ENCODE measurements around the gene HBG1. TPM values are rescaled to one million over a fixed set of nuclear protein-coding genes. Genes with fewer than 3 reads are reported as not detected.

The HBG1 gene
- total RNA-seq, 1 experiment from 2014 or later: 2.3 TPM

- Histone ChIP-seq H3K4me1 (ENCODE audit: control insufficient read depth, insufficient read depth, low read length) (no peaks in the 10 kb centered on the region), H3K36me3 (ENCODE audit: control insufficient read depth, insufficient read depth, low read length) (no peaks in the 10 kb centered on the region), H3K9me3 (ENCODE audit: control insufficient read depth, insufficient read depth, low read depth, low read length) (no peaks in the 10 kb centered on the region), H3K27ac (ENCODE audit: low read length) (no peak overlapping the region), H3K4me3 (ENCODE audit: low read depth in 2 of 2, low read length in 2 of 2) (no peak overlapping the region), H3K27me3 (ENCODE audit: control insufficient read depth, insufficient read depth, low read length) (no peaks in the 10 kb centered on the region)
- ChIA-PET POLR2A (no interaction called here), CTCF (no interaction called here)
- ATAC-seq (no peak), DNase-seq (ENCODE audit: low read depth, low spot score) (no peak)
- in situ Hi-C loops (cut with HindIII; ENCODE audit: low pct_unique_long_range_greater_than_20kb, low sequenced_read_pairs) (no loop called here), intact Hi-C loops (cut with micrococcal nuclease; ENCODE audit: unreplicated experiment) (loop anchor here (10.0 kb wide), 1 partner anchor 1102 kb away; no protein-coding TSS in a partner anchor)
- BruUV-seq (replicated peaks): no TSS peak
- no peak for TF ChIP-seq REST (IDR thresholded peaks at IDR 0.05; ENCODE audit: insufficient read depth in 1 of 2, low read depth in 2 of 2, low read length in 1 of 2)
- TF ChIP-seq TCF7L2 (IDR thresholded peaks at IDR 0.05; ENCODE audit: low read depth, low read length): no peak
- no peak for TF ChIP-seq POLR2AphosphoS5 (IDR thresholded peaks at IDR 0.05; ENCODE audit: low read depth, low read length)
- TF ChIP-seq SIN3A (IDR thresholded peaks at IDR 0.05; ENCODE audit: borderline replicate concordance, insufficient read depth, low read depth, low read length): no peak
- TF ChIP-seq CTCF (IDR thresholded peaks at IDR 0.05): no peak
Observed at GRCh38 chr11:5286351-5286750, 36.7 kb upstream of the HBG1 start.

- in situ Hi-C loops (cut with HindIII; ENCODE audit: low pct_unique_long_range_greater_than_20kb, low sequenced_read_pairs): no loop called here
- BruUV-seq (replicated peaks): no TSS peak
- no peak overlapping the region for H3K27ac ChIP-seq (ENCODE audit: low read length)
- H3K27me3 ChIP-seq (ENCODE audit: control insufficient read depth, insufficient read depth, low read length): no peaks in the 10 kb centered on the region
- CTCF ChIA-PET: no interaction called here
- no peak overlapping the region for H3K4me3 ChIP-seq (ENCODE audit: low read depth in 2 of 2, low read length in 2 of 2)
- TF ChIP-seq SIN3A (IDR thresholded peaks at IDR 0.05; ENCODE audit: borderline replicate concordance, insufficient read depth, low read depth, low read length): no peak
- TF ChIP-seq POLR2AphosphoS5 (IDR thresholded peaks at IDR 0.05; ENCODE audit: low read depth, low read length): no peak
- no peak for TF ChIP-seq TCF7L2 (IDR thresholded peaks at IDR 0.05; ENCODE audit: low read depth, low read length)
- no peak for TF ChIP-seq CTCF (IDR thresholded peaks at IDR 0.05)
- no peak for TF ChIP-seq REST (IDR thresholded peaks at IDR 0.05; ENCODE audit: insufficient read depth in 1 of 2, low read depth in 2 of 2, low read length in 1 of 2)
- POLR2A ChIA-PET: no interaction called here
- ATAC-seq (no peak), DNase-seq (ENCODE audit: low read depth, low spot score) (no peak)
- no peaks in the 10 kb centered on the region; the same call in 1 of the 2 replicates for H3K4me1 ChIP-seq (ENCODE audit: control insufficient read depth, insufficient read depth, low read length)
- H3K9me3 ChIP-seq (ENCODE audit: control insufficient read depth, insufficient read depth, low read depth, low read length): no peaks in the 10 kb centered on the region
- intact Hi-C loops (cut with micrococcal nuclease; ENCODE audit: unreplicated experiment): loop anchor here (10.0 kb wide), 1 partner anchor 1101 kb away; no protein-coding TSS in a partner anchor
- no peaks in the 10 kb centered on the region for H3K36me3 ChIP-seq (ENCODE audit: control insufficient read depth, insufficient read depth, low read length)
Observed at GRCh38 chr11:5285703-5286340, 36.2 kb upstream of the HBG1 start.
